IPS-11a (cell line): ENCODE measurements around the gene POM121.
"Not testable (repeated sequence)": the region's sequence is repeated elsewhere in the genome, so short reads cannot be mapped to it uniquely, and the experiment has no call there.

Source experiments
- H3K4me3 ChIP-seq: one replicate; pipeline ENCODE4 v1.5.1; 2013; ENCODE audit warnings: low read depth, low read length, control low read depth

POM121 gene

DNA sequence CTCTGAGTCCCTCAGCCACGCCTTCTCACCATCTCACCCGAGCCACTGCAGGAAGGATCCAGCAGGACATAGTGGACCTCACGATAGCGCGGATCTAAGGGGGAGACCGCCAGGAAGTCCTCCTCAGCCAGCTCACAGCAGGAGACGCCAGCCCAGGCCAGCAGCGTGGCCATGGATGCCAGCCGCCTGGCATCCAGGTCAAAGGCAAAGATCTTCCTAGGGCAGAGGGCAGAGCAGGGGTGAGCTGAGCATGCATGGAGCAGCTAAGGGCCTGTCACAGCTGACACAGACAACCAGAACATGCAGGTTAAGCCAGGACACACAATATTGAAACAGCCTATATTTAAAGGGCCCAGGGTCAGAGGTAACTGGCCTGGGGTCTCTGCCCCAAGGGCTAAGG lies 24.4 kb downstream of the POM121 start:
- not testable (repeated sequence) for H3K4me3 ChIP-seq

DNA sequence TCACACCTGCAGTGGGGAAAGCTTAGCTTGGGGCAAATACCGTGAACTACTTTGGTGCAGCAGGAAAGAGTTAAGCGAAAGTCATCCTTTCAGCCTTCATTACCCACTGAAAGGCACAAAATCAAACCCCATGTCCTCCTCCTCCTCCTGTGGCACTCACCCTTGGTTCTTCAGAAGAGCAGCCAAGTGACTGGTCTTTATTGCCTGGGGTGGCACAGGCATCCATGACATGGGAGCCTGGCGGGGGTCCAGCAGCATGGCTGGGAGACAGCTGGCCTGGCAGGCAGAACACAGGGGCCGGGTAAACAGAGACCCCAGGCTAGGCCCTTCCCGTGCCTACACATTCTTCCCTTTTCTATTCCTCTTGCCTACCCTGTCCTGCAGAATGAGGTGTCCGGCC lies 24.8 kb downstream of the POM121 start:
- H3K4me3 ChIP-seq = not testable (repeated sequence)

DNA sequence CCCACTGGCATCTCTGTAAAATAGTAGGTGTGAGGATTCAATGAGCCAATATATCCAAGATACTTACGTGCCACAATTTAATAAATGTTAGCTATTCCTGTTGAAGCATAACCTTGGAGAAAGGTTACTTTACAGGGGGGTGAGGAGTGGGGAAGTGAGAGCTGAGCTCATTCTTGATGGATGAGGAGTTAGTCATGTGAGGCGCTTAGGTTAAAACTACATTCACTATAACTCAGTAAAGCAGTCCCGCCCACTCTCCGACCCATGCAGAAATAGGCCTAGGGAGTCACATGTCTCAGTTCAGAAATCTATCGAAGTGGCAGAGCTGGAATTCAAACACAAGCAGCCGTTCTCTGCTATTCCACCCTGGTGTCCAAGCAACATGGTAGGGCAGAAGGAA lies 25.5 kb downstream of the POM121 start:
- not testable (repeated sequence) for H3K4me3 ChIP-seq

DNA sequence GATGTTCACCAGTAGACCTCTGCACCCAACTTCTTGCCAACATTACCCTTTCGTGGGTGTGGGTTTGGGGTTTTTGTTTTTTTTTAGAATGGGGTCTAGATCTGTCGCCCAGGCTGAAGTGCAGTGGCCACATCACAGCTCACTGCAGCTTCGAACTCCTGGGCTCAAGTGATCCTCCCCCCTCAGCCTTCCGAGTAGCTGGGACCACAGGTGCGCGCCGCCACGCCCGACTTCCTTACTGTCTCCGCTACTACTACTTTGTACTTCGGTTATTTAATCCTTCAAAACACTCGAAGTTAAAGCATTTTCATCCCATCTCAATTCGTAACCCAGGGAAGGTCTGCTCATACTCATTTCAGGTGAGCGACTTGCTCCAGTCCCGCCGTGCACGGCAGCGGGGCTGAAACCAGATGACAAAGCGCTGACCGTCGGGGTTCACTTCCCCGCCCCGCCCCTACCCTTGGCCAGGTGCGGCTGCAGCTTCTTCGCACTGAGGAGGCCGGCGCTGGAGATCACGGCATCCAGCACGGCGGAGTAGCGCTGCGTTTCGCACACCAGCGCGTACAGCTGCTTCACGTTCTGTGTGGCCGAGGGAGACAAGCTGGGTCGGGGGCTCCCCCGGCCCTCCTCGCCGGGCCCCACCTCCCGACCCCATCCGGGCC lies 29.1 kb downstream of the POM121 start:
- H3K4me3 ChIP-seq = peak overlapping the region; percentile 27

DNA sequence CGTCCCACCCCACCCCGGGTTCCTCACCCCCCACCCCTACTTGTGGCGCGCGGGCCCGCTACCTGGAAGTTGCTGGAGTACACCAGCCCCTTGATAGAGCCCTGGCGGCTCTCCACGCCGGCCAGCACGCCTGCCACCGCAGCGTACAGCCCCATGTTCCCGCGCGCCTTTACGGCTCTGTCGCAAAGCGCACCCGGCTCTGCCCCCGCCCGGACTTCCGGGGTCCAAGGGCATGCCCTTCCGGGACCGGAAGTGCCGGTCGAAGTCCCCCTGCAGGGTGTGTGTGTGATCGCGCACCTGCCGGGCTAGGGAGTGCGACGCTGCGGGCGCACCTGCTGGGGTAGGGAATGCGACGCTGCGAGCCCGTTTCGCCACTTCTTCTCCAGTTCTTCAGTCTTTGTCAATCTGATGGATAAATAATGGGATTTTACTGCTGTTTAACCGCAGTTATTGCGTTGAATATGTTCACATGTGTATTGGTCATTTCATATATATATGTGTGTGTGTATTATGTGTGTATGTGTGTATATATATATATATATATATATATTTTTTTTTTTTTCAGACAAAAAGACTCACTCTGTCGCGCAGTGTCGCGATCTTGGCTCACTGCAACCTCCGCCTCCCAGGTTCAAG lies 29.8 kb downstream of the POM121 start:
- not testable (repeated sequence) for H3K4me3 ChIP-seq

DNA sequence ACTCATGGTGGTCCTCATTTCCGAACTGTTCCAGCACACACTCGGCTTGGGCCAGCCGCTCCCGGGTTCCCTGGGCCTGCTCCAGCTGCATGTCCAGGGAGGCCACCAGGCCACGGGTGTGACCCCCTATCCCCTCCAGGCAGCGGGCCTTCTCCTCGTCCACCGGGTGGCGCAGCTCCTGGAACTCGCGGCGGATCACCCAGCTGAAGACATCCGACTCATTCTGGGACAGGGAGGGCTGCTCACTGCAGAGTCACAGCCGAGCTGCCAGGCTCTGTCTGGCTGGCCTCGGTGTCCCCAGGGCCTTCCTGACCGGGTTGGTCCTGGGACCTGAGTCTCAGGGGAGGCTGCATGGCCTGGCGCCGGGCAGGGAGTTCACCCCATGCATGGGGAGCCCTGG lies 35.1 kb downstream of the POM121 start:
- H3K4me3 ChIP-seq = not testable (repeated sequence)

DNA sequence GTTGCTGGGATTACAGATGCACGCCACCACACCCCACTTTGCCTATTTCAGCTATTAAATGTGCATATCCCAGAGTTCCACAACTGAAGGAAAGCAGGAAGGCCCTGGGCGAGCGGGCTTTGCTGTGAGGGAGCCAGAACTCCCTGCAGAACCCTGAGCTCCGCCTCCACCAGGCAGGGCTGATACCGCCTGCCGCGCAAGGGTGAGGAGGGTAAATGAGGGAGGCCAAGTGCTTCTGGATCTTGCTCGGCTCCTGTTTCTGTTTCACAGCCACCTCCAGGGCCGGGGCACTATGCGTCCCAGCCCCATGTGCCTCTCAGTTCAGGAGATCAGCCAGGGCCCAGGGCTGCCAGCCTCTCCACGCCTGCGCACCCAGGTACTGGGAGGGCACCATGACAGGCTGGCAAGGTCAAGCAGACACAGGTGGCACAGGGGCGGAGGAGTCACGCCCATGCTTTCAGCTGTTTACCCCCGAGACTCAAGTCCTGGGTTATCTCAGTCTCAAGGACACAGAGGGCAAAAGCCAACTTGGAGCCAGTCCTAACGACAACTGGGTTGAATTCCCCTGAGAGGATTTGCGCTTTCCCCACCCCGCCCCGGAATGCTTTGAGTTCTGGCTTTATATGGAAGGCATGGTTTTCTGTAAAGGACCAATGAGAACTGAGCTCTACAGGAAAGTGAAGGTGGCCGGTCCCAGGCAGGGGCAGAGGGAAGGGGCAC lies 35.9 kb downstream of the POM121 start:
- not testable (repeated sequence) for H3K4me3 ChIP-seq

DNA sequence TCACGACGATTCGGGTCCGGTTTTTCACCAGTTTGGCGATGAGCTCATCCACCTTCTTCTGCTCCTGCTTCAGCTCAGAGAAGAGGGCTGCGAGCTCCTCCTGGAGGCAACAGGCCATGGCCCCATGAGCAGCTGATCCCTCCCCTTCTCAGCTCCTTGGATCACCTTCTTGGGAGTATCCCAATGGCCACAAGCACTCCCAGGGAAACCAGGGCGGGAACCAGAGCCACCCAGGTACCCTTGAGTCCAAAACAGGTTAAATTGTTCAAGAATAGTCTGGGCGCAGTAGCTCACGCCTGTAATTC lies 36.4 kb downstream of the POM121 start:
- not testable (repeated sequence) for H3K4me3 ChIP-seq

DNA sequence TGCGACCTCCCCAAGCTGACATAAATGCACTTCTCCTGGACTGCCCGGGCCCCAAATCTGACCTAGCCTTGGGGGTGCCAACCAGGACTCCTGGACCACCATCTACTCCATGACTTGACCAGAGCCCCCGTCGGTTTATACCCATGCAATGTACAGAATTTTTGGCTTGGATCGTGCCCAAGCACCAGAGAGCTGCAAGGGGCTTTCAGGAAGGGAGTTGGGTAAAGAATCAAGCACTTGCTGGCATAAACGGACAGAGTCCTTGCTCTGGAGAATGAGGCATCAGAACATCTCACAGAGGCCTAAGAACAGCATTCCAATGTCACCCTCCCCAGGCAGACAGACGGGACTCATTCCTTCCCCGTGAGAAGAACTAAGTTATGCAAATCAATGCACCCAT lies 38.2 kb downstream of the POM121 start:
- H3K4me3 ChIP-seq = not testable (repeated sequence)

DNA sequence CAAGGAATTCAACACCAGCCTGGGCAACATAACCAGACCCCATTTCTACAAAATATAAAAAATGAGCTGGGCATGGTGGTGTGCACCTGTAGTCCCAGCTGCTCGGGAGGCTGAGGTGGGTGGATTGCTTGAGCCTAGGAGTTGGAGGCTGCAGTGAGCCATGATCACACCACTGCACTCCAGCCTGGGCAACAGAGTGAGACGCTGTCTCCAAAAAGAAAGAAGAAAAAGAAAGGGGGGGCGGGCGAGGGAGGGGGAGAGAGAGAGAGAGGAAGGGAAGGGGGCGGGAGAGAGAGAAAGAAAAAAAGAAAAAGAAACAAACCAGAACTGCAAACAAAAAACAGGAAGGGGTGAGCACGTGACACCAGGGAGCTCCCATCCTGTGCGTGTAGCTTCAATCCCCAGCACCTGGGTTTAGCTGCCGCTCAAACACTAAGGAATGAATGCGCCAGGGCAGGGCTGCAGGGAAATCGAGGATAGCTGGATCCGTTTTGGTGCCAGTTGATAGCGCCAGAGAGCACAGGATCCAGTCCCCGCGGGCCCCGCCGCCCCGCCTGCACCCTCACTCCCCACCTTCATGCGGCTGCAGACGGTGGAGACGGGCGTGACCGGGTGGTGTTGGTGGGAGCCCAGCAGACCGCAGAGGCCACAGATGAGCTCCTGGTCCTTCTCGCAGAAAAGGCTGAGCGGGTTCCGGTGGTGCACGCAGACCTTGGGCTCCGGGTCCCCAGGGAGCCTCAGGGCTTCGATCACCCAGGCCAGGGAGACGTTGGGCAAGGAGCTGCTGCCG lies 40.5 kb downstream of the POM121 start:
- H3K4me3 ChIP-seq = not testable (repeated sequence)

DNA sequence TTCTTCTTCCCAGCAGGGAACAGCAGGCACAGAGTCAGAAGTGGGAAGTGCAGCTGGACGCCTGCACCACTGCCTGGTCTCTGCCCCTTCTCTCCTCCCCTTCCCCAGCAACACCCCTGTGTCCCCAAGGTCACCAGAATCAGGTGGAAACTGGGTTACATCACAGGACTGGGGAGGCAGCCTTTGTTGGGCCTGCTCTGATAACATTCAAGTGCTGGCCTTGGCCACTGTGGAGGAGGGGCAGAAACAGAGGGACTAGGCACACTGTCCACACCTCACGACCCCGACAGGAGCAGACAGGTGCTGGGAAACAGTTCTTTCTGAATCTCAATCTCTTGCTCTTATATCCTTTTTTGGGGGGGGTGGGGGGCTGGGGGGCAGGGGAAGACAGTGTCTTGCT lies 42.0 kb downstream of the POM121 start:
- H3K4me3 ChIP-seq = not testable (repeated sequence)

DNA sequence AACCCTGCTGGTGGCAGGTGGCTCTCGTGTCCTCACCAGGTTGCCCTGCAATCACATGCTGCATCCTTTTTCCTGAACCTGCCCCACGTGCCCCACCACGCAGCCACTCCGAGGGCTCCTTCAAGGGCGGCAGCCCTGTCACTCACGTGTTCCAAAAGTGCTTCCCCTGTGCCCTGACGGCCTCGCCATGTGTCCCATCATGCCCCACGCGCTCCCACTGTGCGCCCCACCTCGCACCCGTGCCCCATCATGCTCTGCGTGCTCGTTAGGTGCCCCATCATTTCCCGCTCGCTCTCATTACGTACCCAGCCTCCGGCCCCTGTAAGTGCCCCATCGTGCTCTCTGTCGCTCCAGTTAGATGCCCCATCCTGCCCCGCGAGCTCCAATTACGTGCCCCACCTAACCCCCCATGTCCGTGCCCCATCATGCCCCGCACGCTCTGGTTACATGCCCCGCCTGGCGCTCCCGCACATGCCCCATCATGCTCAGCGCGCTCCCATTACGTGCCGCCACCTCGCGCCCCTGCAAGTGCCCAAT lies 44.2 kb downstream of the POM121 start, which contains the start of gene TRIM74:
TRIM74 (minus strand) TSS at position 487 of the 537 bp plus-strand sequence. CDS start 3,309 bp downstream, outside the sequence.
- not testable (repeated sequence) for H3K4me3 ChIP-seq

DNA sequence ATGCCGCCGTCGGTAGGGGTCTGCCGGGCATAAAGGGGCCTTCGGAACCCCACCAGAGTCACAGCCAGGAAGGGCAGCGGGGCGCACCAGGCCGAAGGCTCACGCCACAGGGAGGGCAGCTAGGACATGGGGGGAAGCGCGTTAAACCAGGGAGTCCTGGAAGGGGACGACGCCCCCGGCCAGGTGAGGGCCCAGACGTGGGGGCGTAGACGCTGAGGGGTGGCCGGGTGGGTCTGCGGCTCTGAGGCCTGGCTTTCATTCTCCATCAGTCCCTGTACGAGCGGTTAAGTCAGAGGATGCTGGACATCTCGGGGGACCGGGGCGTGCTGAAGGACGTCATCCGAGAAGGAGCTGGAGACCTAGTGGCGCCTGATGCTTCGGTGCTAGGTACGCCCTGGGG lies 44.8 kb downstream of the POM121 start:
- not testable (repeated sequence) for H3K4me3 ChIP-seq

DNA sequence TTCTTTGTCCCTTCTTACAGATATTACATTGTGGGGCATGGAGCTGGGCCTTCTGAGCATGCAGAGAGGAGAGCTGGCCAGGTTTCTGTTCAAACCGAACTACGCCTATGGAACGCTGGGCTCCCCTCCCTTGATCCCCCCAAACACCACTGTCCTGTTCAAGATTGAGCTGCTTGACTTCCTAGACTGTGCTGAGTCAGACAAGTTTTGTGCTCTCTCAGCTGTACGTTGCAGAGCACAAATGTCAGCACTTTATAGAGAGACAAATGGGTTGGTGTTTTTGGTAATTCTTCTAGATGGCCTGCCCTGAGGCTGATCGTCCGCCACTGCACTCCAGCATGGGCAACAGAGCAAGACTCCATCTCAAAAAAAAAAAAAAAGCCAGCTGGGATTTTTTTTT lies 46.6 kb downstream of the POM121 start:
- not testable (repeated sequence) for H3K4me3 ChIP-seq

DNA sequence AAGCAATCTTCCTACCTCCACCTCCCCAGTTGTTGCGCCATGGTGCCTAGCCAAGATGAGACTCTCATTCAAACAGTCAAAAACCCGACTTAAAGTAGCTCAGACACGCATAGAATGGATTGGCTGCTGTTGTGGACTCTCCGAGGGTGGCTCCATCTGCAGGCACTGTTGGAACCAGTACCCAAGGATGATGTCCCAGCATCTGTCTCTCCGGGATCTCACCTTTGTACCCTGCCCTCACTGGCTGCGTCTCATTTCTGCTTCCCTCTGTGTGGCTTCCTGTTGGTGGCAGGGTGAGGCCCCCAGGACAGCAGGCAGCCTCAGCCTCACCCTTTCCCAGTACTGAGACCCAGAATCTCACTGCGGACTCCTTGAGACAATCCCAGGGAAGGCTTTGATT lies 49.9 kb downstream of the POM121 start:
- not testable (repeated sequence) for H3K4me3 ChIP-seq

DNA sequence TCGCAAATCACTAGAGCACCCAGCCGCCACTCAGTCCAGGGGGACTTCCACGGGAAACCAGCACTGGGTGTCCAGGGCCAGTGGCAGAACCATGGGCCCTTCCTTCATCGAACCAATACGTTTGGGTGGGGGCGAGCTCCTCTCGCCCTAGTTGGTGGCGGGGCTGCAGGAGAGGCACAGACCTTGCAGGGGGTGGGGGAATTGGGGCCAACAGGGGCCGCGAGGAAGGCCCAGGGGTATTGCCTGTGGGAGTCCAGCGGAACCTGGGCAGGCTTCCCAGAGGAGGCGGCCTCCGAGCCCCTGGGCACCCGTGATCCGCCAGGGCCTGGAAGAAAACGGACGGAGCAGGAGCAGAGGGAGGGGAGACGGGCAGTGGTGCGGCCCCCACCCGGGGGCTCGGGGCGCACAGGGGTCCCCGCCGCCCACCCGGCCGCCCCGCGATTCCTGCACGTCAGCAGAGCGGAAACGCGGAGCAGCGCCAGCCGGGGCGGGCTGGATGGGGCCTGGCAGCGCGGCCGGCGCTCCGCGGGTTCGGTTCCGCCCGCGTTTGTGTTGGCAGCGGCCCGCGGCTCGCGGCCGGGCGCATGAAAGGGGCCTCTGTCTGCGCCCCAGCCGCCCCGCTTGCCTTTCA lies 50.9 kb downstream of the POM121 start:
- not testable (repeated sequence) for H3K4me3 ChIP-seq

DNA sequence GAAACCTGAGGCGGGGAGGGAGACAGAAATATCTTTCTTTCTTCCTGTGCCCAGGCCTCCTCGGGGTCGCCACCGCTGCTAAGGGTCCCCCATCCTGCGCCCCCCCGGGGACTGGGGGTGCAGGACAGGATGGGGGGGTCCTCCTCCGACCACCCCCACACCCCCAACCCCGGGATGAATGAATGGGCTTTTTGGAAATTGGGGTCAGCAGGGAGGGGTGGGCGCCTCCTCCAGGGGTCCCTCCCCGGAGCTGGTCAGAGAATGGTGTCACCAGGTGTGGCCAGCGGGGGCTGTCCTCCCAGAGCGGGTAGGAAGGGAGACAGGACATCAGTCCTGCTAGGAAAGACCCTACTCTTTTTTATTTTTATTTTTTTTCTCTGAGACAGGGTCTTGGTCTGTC lies 51.5 kb downstream of the POM121 start:
- H3K4me3 ChIP-seq = not testable (repeated sequence)

DNA sequence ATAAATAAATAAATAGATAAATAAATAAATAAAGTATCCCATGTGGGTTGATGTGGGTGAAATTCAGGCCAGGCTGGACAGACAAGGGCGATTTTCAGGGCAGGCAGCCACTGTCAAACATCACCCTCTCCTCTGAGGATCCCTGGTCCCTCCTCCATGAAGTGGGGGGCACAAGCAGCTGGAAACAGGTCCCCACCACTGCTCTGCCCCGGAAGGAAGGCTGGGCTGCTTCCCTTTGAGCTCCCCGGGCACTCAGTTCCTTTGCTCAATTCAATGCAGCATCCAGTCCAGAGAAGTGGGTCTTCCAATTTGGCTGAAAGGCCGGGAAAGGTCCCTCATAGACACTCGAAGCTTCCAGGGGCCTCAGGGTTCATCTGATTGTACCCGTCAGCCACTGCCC lies 55.5 kb downstream of the POM121 start:
- H3K4me3 ChIP-seq = not testable (repeated sequence)

DNA sequence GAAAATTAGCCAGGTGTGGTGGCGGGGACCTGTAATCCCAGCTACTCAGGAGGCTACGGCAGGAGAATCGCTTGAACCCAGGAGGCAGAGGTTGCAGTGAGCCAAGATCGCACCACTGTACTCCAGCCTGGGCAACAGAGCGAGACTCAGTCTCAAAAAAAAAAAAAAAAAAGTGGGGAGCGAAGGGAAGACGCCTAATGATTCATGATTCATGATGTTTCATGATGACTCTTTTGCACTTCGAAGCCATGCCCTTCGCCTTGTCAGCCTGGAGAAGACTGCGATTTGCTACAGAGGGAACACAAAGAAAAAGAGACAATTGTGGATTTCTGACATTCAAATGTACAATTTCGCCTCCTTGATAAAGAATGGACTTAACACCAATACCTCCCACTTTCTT lies 57.2 kb downstream of the POM121 start:
- not testable (repeated sequence) for H3K4me3 ChIP-seq

DNA sequence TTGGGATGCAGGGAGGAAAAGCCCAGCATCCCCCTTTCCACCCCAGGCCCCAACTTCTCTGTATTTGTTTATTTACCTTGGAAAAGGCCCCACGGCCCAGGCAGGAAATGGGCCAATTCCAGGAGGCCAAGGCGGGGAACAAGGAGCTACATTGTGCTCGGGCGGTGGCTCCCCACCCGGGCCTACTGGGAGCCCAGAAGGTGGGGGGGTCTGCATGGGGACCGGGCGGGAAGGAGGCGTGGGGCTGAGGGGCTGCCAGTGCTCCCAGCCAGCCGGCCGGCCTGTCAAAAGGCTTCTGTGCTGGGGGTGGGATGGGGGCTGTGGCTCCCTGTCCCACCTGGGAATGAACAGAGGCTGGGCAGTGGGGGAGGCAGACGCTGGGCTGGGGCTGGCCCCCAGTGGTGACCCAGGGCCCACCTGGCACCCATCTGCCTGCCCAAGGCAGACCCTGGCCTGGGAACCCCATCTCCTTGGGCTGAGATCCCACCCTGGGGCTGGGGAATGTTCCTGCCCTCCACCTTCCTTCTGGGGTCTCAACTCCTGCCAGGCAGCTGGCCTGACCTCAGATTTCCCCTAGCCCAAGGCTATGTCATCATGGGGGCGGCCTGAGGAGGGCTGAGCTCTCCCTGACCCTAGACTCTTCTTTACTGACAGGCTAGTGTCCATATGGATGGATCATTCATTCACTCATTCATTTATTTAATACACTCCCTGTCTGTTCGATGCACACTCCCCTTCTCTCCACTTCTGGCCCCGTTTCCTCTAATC lies 65.4 kb downstream of the POM121 start:
- not testable (repeated sequence) for H3K4me3 ChIP-seq
